Measurements from ENCODE around the gene PSMB3.

The PSMB3 gene

DNA sequence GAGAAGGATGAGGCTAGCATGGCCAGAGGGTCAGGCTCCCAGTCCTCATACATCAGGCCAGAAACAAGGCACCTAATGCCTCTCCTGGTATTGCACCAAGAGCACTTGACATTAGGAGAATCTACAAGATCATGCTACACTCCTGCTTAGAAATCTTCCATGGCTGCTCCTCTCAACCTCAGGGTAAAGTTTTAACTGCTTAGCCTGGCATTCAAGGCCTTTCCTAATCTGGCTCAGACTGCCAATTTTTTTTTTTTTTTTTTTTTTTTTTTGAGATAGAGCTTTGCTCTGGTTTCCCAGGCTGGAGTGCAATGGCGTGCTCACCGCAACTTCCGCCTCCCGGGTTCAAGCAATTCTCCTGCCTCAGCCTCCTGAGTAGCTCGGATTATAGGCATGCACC, 38.6 kb downstream of the PSMB3 start:
- DNase-seq = no peak

DNA sequence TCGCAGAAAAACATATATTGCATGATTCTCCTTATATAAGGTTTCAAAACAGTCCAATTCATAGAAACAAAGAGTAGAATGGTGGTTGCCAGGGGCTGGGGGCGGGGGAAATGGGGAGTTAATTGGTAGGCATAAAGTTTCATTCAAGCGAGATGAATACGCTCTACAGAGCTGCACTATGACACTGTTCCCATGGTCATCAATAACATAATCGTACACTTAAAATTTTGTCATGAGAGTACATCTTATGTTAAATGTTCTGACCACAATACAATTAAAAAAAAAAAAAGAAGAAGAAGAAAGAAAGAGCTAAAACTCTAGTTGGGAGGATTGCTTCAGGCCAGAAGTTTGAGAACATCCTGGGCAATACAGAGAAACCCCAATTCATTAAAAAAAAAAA, 41.7 kb downstream of the PSMB3 start:
- DNase-seq = no peak

DNA sequence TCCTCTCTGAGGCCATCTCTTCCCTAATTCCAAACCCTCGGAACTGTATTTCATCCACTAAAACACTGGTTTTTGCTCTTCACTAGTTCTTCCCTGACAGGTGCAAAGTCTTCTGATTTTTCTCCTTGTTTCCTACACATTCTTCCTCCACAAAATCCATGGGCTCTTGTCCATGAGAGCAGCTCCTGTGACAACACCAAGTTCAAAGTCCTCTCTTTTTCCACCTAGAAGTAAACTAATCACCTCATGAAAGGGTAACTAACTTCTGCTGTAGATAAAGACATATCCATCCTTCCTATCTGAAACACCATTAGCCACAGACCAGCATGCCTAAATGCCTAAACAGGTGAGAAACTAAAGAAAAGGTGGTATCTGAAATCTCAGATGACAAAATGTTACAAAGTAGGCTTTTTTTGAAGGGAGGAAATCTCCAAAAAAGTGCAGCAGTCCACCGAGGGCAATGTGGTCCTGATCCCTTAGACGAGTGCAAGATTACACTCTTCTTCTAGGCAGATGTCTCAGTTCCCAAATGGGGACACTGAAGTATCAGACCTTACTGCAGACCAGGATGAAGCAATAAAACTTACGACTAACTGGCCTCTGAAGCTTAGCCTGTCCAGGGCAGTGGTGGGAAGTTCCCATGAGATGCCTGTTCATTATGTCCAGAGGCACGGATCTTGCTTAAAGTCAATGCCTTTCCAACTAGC, 44.1 kb downstream of the PSMB3 start:
- no peak for DNase-seq

DNA sequence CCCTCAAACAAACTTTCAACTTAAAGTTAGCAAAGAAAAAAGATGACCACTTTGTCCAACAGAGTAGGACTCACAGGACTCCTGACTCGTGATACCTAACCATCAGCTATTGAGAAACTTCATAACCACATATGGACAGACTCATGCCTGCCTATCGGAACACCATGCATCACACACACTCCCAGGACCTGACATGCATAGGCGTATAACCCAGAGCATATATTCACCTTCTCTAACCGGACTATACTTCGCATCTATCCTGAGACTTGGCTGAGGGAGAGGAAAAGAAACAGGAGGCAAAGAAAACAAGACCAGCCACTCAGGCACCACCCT, 44.6 kb downstream of the PSMB3 start:
- DNase-seq = no peak

DNA sequence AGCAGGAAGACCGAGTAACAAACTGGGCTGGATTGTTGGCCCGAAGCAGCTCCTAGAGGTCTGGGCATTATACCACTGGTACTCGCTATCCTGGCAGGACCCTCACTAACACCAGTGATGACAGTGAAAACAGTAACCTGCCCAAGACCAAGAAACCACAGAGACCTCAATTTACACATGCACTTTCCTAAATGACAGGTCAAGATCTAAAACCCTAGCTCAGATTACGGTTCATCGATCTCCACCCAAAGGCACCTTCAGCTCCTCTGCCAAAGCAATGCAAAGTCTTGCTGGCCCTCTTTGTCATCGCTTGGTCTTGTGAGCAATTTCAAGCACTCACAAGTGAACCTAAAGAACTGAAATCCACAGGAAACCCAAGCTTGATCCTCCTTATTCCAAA, 45.3 kb downstream of the PSMB3 start:
- no peak for DNase-seq

DNA sequence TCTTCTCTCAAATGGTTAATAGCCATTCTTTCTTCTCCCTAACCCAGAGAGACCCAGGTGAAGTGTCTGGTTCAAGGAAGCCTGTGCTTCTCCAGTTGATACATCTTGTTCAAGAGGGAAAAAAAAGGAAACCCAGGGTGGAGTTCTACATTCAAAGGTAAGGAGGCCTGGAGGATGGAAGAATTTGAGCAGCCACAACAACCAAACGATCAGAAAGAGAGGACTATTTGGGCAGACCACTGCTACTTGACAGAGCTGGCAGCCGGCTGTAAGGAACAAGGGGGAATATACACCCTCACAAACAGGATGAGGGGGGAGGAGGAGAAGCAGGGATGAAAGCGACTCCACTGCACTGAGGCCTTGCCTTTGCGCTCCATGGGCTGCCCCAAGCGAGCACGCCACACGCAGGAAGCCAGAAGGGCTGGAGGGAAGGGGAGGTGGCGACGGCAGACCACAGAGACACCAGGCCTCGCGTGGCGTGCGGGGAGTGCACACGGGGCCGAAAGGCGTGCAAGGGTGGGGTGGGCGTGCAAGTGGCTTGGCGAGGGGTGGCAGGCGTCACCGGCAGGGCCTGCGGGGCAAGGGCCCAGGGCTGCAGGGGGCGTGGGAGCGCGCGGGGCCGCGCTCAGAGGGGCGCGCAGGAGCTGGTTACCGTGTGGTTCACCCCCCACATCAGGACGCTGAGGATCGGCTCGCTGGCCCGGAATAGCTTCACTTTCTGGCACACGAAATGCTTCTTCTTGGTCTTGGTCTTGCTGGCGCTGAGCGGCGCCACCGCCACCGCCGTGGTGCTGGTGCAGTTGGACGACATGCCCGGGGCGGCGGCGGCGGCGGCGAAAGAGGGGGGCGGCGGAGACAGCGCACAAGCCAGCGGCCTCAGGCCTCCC, 46.3 kb downstream of the PSMB3 start:
- DNase-seq = peak in 45 of 56 donors; percentile 6 to 74 (median 55)

DNA sequence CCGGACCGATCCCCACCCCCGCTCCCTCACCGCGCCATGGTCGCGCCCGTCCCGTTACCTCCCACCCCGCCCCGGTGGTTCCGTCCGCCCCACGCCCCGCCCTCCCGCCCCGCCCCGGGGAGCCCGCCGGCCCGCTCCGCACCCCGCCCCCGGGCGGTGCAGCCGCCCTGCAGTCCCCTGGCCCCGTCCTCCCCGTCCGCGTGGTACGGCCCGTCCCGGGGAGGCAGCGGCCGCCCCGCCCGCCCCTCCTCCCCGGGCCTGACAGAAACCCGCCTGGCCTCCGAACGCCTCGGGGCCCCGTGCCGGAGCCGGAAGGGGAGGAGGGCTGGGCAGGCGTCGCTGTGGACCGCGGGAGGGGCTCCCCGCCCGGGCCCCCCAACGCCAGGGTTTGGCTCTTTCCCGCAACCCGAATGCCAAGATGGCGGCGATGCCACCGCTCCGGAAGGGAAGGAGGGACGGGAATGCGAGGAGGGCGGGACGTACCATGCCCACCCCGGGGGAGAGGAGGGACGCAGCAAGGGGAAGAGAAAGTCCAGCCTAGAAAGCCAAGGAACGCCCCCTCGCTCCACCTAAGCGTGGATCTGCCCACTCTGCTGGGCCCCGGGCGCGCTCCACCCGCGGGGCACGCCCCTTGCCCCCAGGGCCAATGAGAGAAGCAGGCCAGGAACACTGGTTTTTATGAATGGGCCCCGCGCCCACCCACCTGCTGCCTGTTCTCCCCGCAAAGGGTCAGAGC, 47.1 kb downstream of the PSMB3 start, which contains the start of gene PIP4K2B:
Gene PIP4K2B, minus strand, starts transcription at position 56 of the 736 bp plus-strand sequence. CDS start 132 bp downstream, outside the sequence.
- DNase-seq = peak; percentile 62 to 98 (median 92)

DNA sequence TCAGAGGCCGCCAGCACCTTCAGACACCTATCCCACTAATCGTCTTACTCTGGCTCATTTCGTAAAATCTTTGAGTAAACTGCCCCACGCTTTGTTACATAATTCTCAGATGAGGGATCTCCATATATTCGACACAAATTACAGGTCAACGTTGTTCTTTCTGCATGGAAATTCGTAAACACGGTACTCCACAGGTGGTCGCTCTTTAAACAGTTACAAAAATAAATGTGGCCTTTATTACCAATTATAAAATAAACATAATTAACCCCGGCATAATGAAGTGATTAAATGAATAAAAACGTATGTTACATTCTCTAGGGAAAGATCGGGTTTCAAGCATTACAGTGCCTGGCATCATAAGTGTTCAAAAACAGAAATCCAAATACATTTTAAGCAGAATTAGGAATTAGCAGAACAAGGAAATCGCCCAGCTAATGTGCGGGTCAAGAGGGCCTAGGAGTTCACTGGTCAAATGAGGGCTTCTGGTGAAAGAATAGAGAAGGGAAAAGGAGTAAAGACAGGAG, 47.8 kb downstream of the PSMB3 start:
- DNase-seq = no peak

DNA sequence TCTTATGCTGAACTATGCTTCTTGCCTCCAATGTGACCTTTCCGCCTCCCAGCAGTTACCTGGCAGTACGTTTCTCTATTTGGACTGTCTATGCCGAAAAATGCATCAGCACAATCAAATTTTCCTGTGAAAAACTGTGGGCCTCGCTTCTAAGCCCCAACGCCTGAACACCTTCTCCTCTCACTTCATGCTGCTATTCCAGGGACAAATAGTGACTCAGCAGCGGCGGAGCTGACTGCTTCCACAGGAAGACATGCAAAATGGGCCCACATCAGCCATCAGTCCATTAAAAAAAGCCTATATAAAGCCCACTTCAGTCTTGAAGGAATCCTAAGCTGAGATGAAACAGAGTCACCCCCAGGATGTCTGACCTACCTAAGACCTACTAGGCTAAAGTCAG, 57.3 kb downstream of the PSMB3 start:
- peak in 13 of 56 donors; percentile 2 to 44 (median 15) for DNase-seq
